ENCODE data around the gene TMEFF2. TPM values are rescaled to one million over a fixed set of nuclear protein-coding genes. Genes with fewer than 3 reads are reported as not detected.

Gene TMEFF2
- total and polyA plus RNA-seq, 10 of the 15 experiments (the other 5 are each of a cell fraction or from before 2014, with no cell fraction given): not detected

DNA sequence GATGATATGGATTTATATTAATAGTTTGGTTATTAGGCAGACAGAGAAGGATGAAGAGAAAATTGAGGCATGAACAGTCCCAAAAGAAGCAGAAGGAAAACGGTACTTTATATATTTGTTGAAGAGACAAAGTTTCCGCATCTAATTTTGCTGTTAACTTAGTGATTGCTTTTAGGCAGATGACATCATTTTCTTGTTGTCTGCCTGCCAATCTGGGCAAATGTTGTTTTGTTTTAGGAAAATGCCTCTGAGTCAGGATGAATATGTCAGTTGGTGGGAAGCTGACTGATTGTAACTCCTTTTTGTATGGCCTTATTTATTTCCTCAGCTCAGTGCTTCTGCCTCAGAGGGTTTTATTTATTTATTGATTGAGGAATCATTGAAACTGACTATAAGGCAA lies 295.3 kb downstream of the TMEFF2 start (continued):
- no peak for TF ChIP-seq HDAC6 (IDR thresholded peaks at IDR 0.05; ENCODE audit: unreplicated experiment)
